HepG2 (cell line): ENCODE results near the gene NEURL4. TPM values are rescaled to one million over a fixed set of nuclear protein-coding genes. Genes with fewer than 3 reads are reported as not detected.

Source experiments
- ATAC-seq: fragments of 200-7000 bp; cut with Tn5 transposase; 3 replicates; pipeline ENCODE4 v1.9.1; 2020; ENCODE audit warnings: mild to moderate bottlenecking, moderate library complexity
- BruUV-seq: library from RNA; stranded (reverse); fragments of 400-500 nt; replicated peaks from 2 replicates; lab custom pipeline; 2021; lab: Mats Ljungman, UMichigan
- CTCF ChIA-PET: fragments of 300-600 bp; formaldehyde crosslinking; extraction: SDS; loops from one replicate; lab custom pipeline; 2021; ENCODE audit warnings: low total read pairs, inconsistent platforms, low intra/inter-chr PET ratio; lab: Yijun Ruan, JAX
- POLR2A ChIA-PET: fragments of 350-600 bp; sonication (Branson Sonifier 250); formaldehyde crosslinking; loops from one replicate; lab custom pipeline; 2020; ENCODE audit warnings: antibody characterized with exemption, inconsistent platforms; lab: Yijun Ruan, JAX
- DNase-seq: peaks from one replicate; pipeline ENCODE4 v3.0.0-alpha.2; 2015; ENCODE audit warnings: low spot score
- FAIRE-seq: peaks from 3 replicates; lab custom pipeline; 2011; peaks lifted over from hg19 to GRCh38; lab: Jason Lieb, UNC
- H2AFZ ChIP-seq: one replicate; pipeline ENCODE4 v1.6.1; 2011; ENCODE audit warnings: low read length, inconsistent platforms
- H3K27ac ChIP-seq: fragments of 300-600 bp; 3 replicates; pipeline ENCODE4 v1.8.0; 2011; ENCODE audit warnings: mixed run types, mild to moderate bottlenecking, mixed read lengths, low read length, inconsistent platforms; ENCODE audit not compliant: insufficient read depth; ENCODE audit errors: extremely low read length
- H3K27me3 ChIP-seq, 2 experiments: fragments of 200-600 bp in 1 of 2; 2 replicates in 1 of 2; 3 replicates in 1 of 2; pipeline versions ENCODE4 v1.6.0 to v1.8.0; 2011; ENCODE audit warnings: low read length in 2 of 2, mild to moderate bottlenecking in 2 of 2, moderate library complexity in 2 of 2, inconsistent platforms in 1 of 2; ENCODE audit not compliant: insufficient read depth in 2 of 2, control insufficient read depth in 1 of 2
- H3K36me3 ChIP-seq, 2 experiments: fragments of 200-600 bp in 1 of 2; replicated peaks in 1 of 2; 2 replicates in 1 of 2; 3 replicates in 1 of 2; pipeline versions ENCODE4 v1.5.1 to v1.8.0; 2011; ENCODE audit warnings: low read length in 2 of 2, inconsistent platforms in 1 of 2; ENCODE audit not compliant: insufficient read depth in 2 of 2, control insufficient read depth in 1 of 2
- H3K4me1 ChIP-seq: 2 replicates; pipeline ENCODE4 v1.5.1; 2012; ENCODE audit warnings: low read length, inconsistent platforms; ENCODE audit not compliant: insufficient read depth
- H3K4me2 ChIP-seq: 2 replicates; pipeline ENCODE4 v1.6.0; 2011; ENCODE audit warnings: low read depth, low read length, inconsistent platforms
- H3K4me3 ChIP-seq, 3 experiments: fragments of 200-600 bp in 1 of 3; sonication (generic), shearing (Covaris generic) in 1 of 3; replicated peaks in 1 of 3; 2 replicates each; pipeline ENCODE4 v1.5.1; 2011 to 2016; ENCODE audit warnings: low read length in 3 of 3, inconsistent platforms in 2 of 3, low read depth in 2 of 3, mild to moderate bottlenecking in 2 of 3, control low read depth in 1 of 3, mixed read lengths in 1 of 3; ENCODE audit not compliant: insufficient read depth in 1 of 3
- H3K79me2 ChIP-seq: one replicate; pipeline ENCODE4 v1.6.1; 2011; ENCODE audit warnings: low read length, inconsistent platforms; ENCODE audit not compliant: insufficient read depth
- H3K9ac ChIP-seq: 2 replicates; pipeline ENCODE4 v1.6.0; 2011; ENCODE audit warnings: mild to moderate bottlenecking, low read depth, low read length, inconsistent platforms; ENCODE audit not compliant: insufficient read depth
- H3K9me3 ChIP-seq: 2 replicates; pipeline ENCODE4 v1.5.1; 2012; ENCODE audit warnings: mild to moderate bottlenecking, low read length
- H4K20me1 ChIP-seq: 2 replicates; pipeline ENCODE4 v1.6.0; 2011; ENCODE audit warnings: inconsistent platforms, mild to moderate bottlenecking, low read length, moderate library complexity; ENCODE audit not compliant: insufficient read depth
- ATF6 ChIP-seq: sonication (generic); formaldehyde crosslinking; conservative IDR thresholded peaks from 2 replicates; pipeline ENCODE4 v1.4.0; 2020; ENCODE audit warnings: missing genetic modification reagents
- KAT8 ChIP-seq: IDR thresholded peaks from 2 replicates; pipeline ENCODE4 v1.6.1; 2016; ENCODE audit warnings: missing genetic modification reagents, missing compliant biosample characterization
- MAF1 ChIP-seq: sonication (generic); formaldehyde crosslinking; IDR thresholded peaks from 2 replicates; pipeline ENCODE4 v1.5.0; 2020; ENCODE audit warnings: missing genetic modification reagents, borderline replicate concordance
- MBNL3 ChIP-seq: fragments of 250-450 bp; sonication (Bioruptor Pico); conservative IDR thresholded peaks from 2 replicates; pipeline ENCODE4 v1.8.0; 2022; ENCODE audit warnings: mild to moderate bottlenecking, inconsistent platforms
- MEF2D ChIP-seq: sonication (generic); formaldehyde crosslinking; IDR thresholded peaks from 2 replicates; pipeline ENCODE4 v1.5.1; 2020; ENCODE audit warnings: mild to moderate bottlenecking, missing genetic modification reagents
- MTA1 ChIP-seq: sonication (generic); formaldehyde crosslinking; IDR thresholded peaks from 2 replicates; pipeline ENCODE4 v1.4.0; 2020; ENCODE audit warnings: missing genetic modification reagents, mild to moderate bottlenecking, borderline replicate concordance
- RBM39 ChIP-seq: fragments of 200-400 bp; formaldehyde crosslinking; IDR thresholded peaks from one replicate; pipeline ENCODE4 v1.6.1; 2018; ENCODE audit warnings: antibody characterized with exemption, mild to moderate bottlenecking, low read depth, low read length; ENCODE audit not compliant: poor library complexity, severe bottlenecking
- SOX6 ChIP-seq, 2 experiments: fragments of 450-650 bp in 1 of 2; sonication (generic) in 1 of 2; formaldehyde crosslinking in 1 of 2; IDR thresholded peaks; 2 replicates each; pipeline versions ENCODE4 v1.4.0 to v1.6.1; 2017 to 2020; ENCODE audit warnings: antibody characterized with exemption in 1 of 2, mild to moderate bottlenecking in 1 of 2, missing genetic modification reagents in 1 of 2
- SRY ChIP-seq: sonication (generic); formaldehyde crosslinking; IDR thresholded peaks from 2 replicates; pipeline ENCODE4 v1.8.0; 2022; ENCODE audit warnings: mild to moderate bottlenecking, missing genetic modification reagents
- ZNF30 ChIP-seq: sonication (generic); formaldehyde crosslinking; IDR thresholded peaks from 2 replicates; pipeline ENCODE4 v1.5.0; 2020; ENCODE audit warnings: mild to moderate bottlenecking, missing genetic modification reagents
- ZNF33A ChIP-seq: sonication (generic); formaldehyde crosslinking; IDR thresholded peaks from 2 replicates; pipeline ENCODE4 v1.5.1; 2020; ENCODE audit warnings: missing genetic modification reagents, mild to moderate bottlenecking, moderate library complexity, borderline replicate concordance
- ZNF446 ChIP-seq: sonication (generic); formaldehyde crosslinking; IDR thresholded peaks from 2 replicates; pipeline ENCODE4 v1.5.0; 2020; ENCODE audit warnings: mild to moderate bottlenecking, missing genetic modification reagents
- ZNF788 ChIP-seq: sonication (generic); formaldehyde crosslinking; IDR thresholded peaks from 2 replicates; pipeline ENCODE4 v1.5.0; 2020; ENCODE audit warnings: mild to moderate bottlenecking, missing genetic modification reagents, borderline replicate concordance
- WGBS: methylation state at CpG from one replicate; pipeline ENCODE4 v1.1.6; 2017; ENCODE audit warnings: low lambda C conversion rate; 5-methylcytosine and 5-hydroxymethylcytosine counted together
- in situ Hi-C: cut with HindIII; loops from 2 replicates; pipeline ENCODE4 v1.10.0; 2017; ENCODE audit warnings: low pct_unique_long_range_greater_than_20kb; ENCODE audit not compliant: extremely low pct_ligation_motif_present
- intact Hi-C: fragments of 100-400 bp; cut with micrococcal nuclease; formaldehyde crosslinking; loops from one replicate; pipeline ENCODE4 v1.10.0; 2022; ENCODE audit not compliant: unreplicated experiment
- polyA plus RNA-seq, 8 experiments: library from polyadenylated mRNA; depleted of rRNA in 3 of 8; stranded (reverse) in 7 of 8; unstranded in 1 of 8; fragments of >200 nt; fragmentation: Illumina TruSeq in 4 of 8; extraction: Trizol in 4 of 8; gene quantifications; 2 replicates each; pipeline versions ENCODE4 v1.2.1 to v1.2.3, GENCODE V29; 2011 to 2016; ENCODE audit warnings: low read depth in 4 of 8, missing spikeins in 1 of 8, mixed read lengths in 1 of 8; ENCODE audit not compliant: insufficient read depth in 1 of 8
- total RNA-seq, 5 experiments: library from RNA; depleted of rRNA; stranded (reverse); fragments of >200 nt; fragmentation: Illumina TruSeq; extraction: Trizol; gene quantifications; 2 replicates each; pipeline ENCODE4 v1.2.3, GENCODE V29; 2016; ENCODE audit warnings: low read depth in 1 of 5
- TF ChIP-seq, protein P1 (sequence below): sonication (generic); formaldehyde crosslinking; conservative IDR thresholded peaks from 2 replicates; pipeline ENCODE4 v1.8.0; 2022; ENCODE audit warnings: missing genetic modification reagents

The NEURL4 gene
- total and polyA plus RNA-seq, 2 of the 13 experiments (the other 11 are each of a cell fraction or from before 2014, with no cell fraction given): 14.8 to 15.7 TPM

- intact Hi-C loops (no loop called here), in situ Hi-C loops (no loop called here)
- no peak overlapping the region for H3K27ac ChIP-seq
These were observed 4.1 kb downstream of the NEURL4 start for GRCh38 chr17:7325031-7325528.

More at GRCh38 chr17:7325031-7325528, 4.1 kb downstream of the NEURL4 start:
- Histone ChIP-seq H3K9me3 (no peaks in the 10 kb centered on the region), H3K27me3 (no peaks in the 10 kb centered on the region; a peak in 1 of 5 replicates), H4K20me1 (no peaks in the 10 kb centered on the region), H3K79me2 (peaks cover 12% of the 10 kb centered on the region), H3K4me2 (no peak overlapping the region), H2AFZ (no peak overlapping the region), H3K4me1 (peaks cover 16% of the 10 kb centered on the region), H3K4me3 (no peak overlapping the region), H3K9ac (no peak overlapping the region), H3K36me3 (peaks cover 24 to 58% of the 10 kb centered on the region in 2 experiments)
- FAIRE-seq (no peak), ATAC-seq (no peak), DNase-seq (no peak)
- BruUV-seq: no TSS peak
- ChIA-PET POLR2A (no interaction called here), CTCF (interaction anchor here (3.8 kb wide), 1 partner anchor 21 kb away, joined by 41 read pairs; no protein-coding TSS in a partner anchor)
- WGBS: 98% methylated on average over 19 of the region's 19 CpGs
- TF ChIP-seq MTA1 (CRISPR knock-in tag) (no peak), MBNL3 (no peak), ZNF788 (CRISPR knock-in tag) (no peak), MEF2D (CRISPR knock-in tag) (no peak), ZNF30 (CRISPR knock-in tag) (no peak), ATF6 (CRISPR knock-in tag) (no peak), RBM39 (no peak), KAT8 (CRISPR knock-in tag) (no peak), ZNF446 (CRISPR knock-in tag) (no peak), SOX6 (IDR thresholded peaks at IDR 0.05) (no peak), SOX6 (CRISPR knock-in tag; IDR thresholded peaks at IDR 0.05) (no peak), SRY (CRISPR knock-in tag) (no peak), MAF1 (CRISPR knock-in tag) (no peak), ZNF33A (CRISPR knock-in tag) (no peak)
- TF ChIP-seq, protein P1, sequence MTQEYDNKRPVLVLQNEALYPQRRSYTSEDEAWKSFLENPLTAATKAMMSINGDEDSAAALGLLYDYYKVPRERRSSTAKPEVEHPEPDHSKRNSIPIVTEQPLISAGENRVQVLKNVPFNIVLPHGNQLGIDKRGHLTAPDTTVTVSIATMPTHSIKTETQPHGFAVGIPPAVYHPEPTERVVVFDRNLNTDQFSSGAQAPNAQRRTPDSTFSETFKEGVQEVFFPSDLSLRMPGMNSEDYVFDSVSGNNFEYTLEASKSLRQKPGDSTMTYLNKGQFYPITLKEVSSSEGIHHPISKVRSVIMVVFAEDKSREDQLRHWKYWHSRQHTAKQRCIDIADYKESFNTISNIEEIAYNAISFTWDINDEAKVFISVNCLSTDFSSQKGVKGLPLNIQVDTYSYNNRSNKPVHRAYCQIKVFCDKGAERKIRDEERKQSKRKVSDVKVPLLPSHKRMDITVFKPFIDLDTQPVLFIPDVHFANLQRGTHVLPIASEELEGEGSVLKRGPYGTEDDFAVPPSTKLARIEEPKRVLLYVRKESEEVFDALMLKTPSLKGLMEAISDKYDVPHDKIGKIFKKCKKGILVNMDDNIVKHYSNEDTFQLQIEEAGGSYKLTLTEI (CRISPR knock-in tag): no peak
